Fibroblast of lung (primary cell): ENCODE results near the gene NUP98. TPM values are rescaled to one million over a fixed set of nuclear protein-coding genes. Genes with fewer than 3 reads are reported as not detected.

Experiments
- DNase-seq, 2 donors: peaks; one replicate each; pipeline versions ENCODE4 v3.0.0 to v3.0.0-alpha.2; 2010; ENCODE audit warnings: low read depth in 2 of 2
- H2AFZ ChIP-seq: 2 replicates; pipeline ENCODE4 v1.5.1; 2012; ENCODE audit warnings: low read length, control low read depth, inconsistent platforms
- H3K27ac ChIP-seq: 2 replicates; pipeline ENCODE4 v1.5.1; 2011; ENCODE audit warnings: low read length, control low read depth; ENCODE audit not compliant: insufficient read depth
- H3K27me3 ChIP-seq: 2 replicates; pipeline ENCODE4 v1.5.1; 2011; ENCODE audit warnings: mild to moderate bottlenecking, low read length; ENCODE audit not compliant: control insufficient read depth, insufficient read depth
- H3K36me3 ChIP-seq: 2 replicates; pipeline ENCODE4 v1.5.1; 2011; ENCODE audit warnings: low read length; ENCODE audit not compliant: control insufficient read depth, insufficient read depth
- H3K4me1 ChIP-seq: 2 replicates; pipeline ENCODE4 v1.5.1; 2011; ENCODE audit warnings: low read length; ENCODE audit not compliant: control insufficient read depth, insufficient read depth; ENCODE audit errors: extremely low read depth
- H3K4me2 ChIP-seq: 2 replicates; pipeline ENCODE4 v1.5.1; 2011; ENCODE audit warnings: low read length, control low read depth; ENCODE audit not compliant: insufficient read depth; ENCODE audit errors: extremely low read depth
- H3K4me3 ChIP-seq, 4 experiments: fragments of 200-600 bp in 1 of 4; sonication (generic) in 1 of 4; replicated peaks in 1 of 4; 2 replicates each; pipeline ENCODE4 v1.5.1; 2011 to 2016; ENCODE audit warnings: low read length in 4 of 4, low read depth in 3 of 4, mild to moderate bottlenecking in 3 of 4, control low read depth in 2 of 4, inconsistent platforms in 1 of 4, mixed read lengths in 1 of 4; ENCODE audit not compliant: insufficient read depth in 1 of 4; ENCODE audit errors: control extremely low read depth in 1 of 4
- H3K79me2 ChIP-seq: 2 replicates; pipeline ENCODE4 v1.5.1; 2012; ENCODE audit warnings: mild to moderate bottlenecking, low read length, inconsistent platforms; ENCODE audit not compliant: control insufficient read depth, insufficient read depth
- H3K9ac ChIP-seq: 2 replicates; pipeline ENCODE4 v1.5.1; 2011; ENCODE audit warnings: mild to moderate bottlenecking, low read length, control low read depth; ENCODE audit not compliant: insufficient read depth
- H3K9me3 ChIP-seq: 2 replicates; pipeline ENCODE4 v1.5.1; 2012; ENCODE audit warnings: low read depth, low read length; ENCODE audit not compliant: control insufficient read depth, insufficient read depth
- H4K20me1 ChIP-seq: 2 replicates; pipeline ENCODE4 v1.5.1; 2011; ENCODE audit warnings: low read length; ENCODE audit not compliant: control insufficient read depth, insufficient read depth; ENCODE audit errors: extremely low read depth
- CTCF ChIP-seq, 2 donors: IDR thresholded peaks in 1 of 2; conservative IDR thresholded peaks in 1 of 2; 1 replicate in 1 of 2; 2 replicates in 1 of 2; pipeline ENCODE4 v1.5.1; 2011 to 2012; ENCODE audit warnings: low read length in 2 of 2, control low read depth in 1 of 2, inconsistent platforms in 1 of 2, low read depth in 1 of 2, mild to moderate bottlenecking in 1 of 2
- EZH2 ChIP-seq: IDR thresholded peaks from 2 replicates; pipeline ENCODE4 v1.5.1; 2012; ENCODE audit warnings: low read length, control low read depth, mild to moderate bottlenecking; ENCODE audit errors: missing control alignments
- polyA plus RNA-seq, 2 donors: library from polyadenylated mRNA; depleted of rRNA in 1 of 2; stranded (reverse) in 1 of 2; unstranded in 1 of 2; fragments of >200 nt; gene quantifications; 2 replicates each; pipeline ENCODE4 v1.2.1, GENCODE V29; 2011 to 2012; ENCODE audit warnings: missing spikeins in 1 of 2
- total RNA-seq: library from RNA; depleted of rRNA; stranded (reverse); fragments of >200 nt; gene quantifications from 2 replicates; pipeline ENCODE4 v1.2.1, GENCODE V29; 2014

The NUP98 gene
- total and polyA plus RNA-seq, 2 donors (not counting 1 experiment from before 2014, with no cell fraction given) = 60.6 to 99.6 TPM

- Histone ChIP-seq H3K79me2 (no peaks in the 10 kb centered on the region), H2AFZ (no peak overlapping the region), H3K4me3 (no peak overlapping the region), H3K4me2 (no peak overlapping the region), H3K9me3 (no peaks in the 10 kb centered on the region), H3K4me1 (no peaks in the 10 kb centered on the region), H4K20me1 (no peaks in the 10 kb centered on the region), H3K27ac (no peak overlapping the region), H3K9ac (no peak overlapping the region), H3K27me3 (no peaks in the 10 kb centered on the region), H3K36me3 (peaks cover 17% of the 10 kb centered on the region)
- no peak for DNase-seq
- TF ChIP-seq EZH2 = no peak
- no peak for TF ChIP-seq CTCF (conservative IDR thresholded peaks at IDR 0.05 in 1 of 2, IDR thresholded peaks at IDR 0.05 in 1 of 2; ENCODE audit: low read depth in 1 of 2, low read length in 2 of 2)
These were observed 114.3 kb downstream of the NUP98 start for GRCh38 chr11:3683039-3683438.

GRCh38 chr11:3679077-3679476, 118.3 kb downstream of the NUP98 start:
- peaks cover 15% of the 10 kb centered on the region for H3K36me3 ChIP-seq
- no peak for DNase-seq

GRCh38 chr11:3675971-3676370, 121.4 kb downstream of the NUP98 start:
- Histone ChIP-seq H3K4me3 (no peak overlapping the region), H3K4me1 (no peaks in the 10 kb centered on the region), H3K27ac (no peak overlapping the region), H3K36me3 (peaks cover 16% of the 10 kb centered on the region), H3K4me2 (no peak overlapping the region), H2AFZ (no peak overlapping the region), H3K27me3 (no peaks in the 10 kb centered on the region), H4K20me1 (no peaks in the 10 kb centered on the region), H3K9me3 (no peaks in the 10 kb centered on the region), H3K79me2 (no peaks in the 10 kb centered on the region), H3K9ac (no peak overlapping the region)
- no peak for TF ChIP-seq EZH2
- TF ChIP-seq CTCF (conservative IDR thresholded peaks at IDR 0.05 in 1 of 2, IDR thresholded peaks at IDR 0.05 in 1 of 2; ENCODE audit: low read depth in 1 of 2, low read length in 2 of 2) = no peak
- DNase-seq = no peak

More at GRCh38 chr11:3679077-3679476, 118.3 kb downstream of the NUP98 start:
- Histone ChIP-seq H3K4me1 (no peaks in the 10 kb centered on the region), H4K20me1 (no peaks in the 10 kb centered on the region), H3K9ac (no peak overlapping the region), H3K4me3 (no peak overlapping the region), H3K27me3 (no peaks in the 10 kb centered on the region), H3K9me3 (no peaks in the 10 kb centered on the region), H2AFZ (no peak overlapping the region), H3K27ac (no peak overlapping the region), H3K4me2 (no peak overlapping the region), H3K79me2 (no peaks in the 10 kb centered on the region)
- no peak for TF ChIP-seq CTCF (conservative IDR thresholded peaks at IDR 0.05 in 1 of 2, IDR thresholded peaks at IDR 0.05 in 1 of 2; ENCODE audit: low read depth in 1 of 2, low read length in 2 of 2)
- no peak for TF ChIP-seq EZH2
